Measurements from ENCODE around the gene MLXIPL.

Gene MLXIPL

DNA sequence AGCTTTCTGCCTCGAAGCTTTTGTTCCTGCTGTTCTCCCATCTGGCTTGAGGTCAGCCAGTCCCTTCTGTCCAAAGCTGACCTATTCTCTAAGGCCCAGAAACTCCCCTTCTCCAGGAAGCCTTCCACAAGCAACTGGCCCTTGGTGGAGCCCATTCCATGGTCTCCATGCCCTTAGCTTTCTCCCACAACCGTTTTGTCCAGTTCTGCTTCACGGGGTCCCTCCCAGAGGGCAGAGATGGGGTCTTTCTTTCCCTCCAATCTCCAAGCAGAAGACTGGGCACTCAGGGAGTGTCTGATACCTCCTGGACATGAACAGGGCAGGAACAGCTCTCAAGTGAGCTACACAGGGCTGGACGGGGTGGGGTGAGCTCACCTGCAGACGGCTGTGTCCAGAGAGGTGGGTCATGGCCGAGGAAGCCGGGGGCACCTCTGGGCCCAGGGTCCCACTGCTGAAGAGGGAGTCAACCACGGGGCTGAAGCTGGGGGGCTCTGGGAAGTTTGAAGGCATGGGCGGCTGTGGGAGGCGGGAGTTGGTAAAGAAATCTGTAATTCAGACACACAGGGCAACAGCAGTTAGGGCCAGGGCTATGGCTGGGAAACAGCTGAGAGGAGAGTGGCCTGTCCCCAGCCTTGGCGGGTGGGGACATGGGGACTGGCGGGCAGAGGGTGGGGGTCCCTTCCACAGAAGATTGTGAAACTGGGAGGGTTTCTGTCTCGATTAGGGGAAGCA lies 25.0 kb downstream of the MLXIPL start:
- no peak for DNase-seq (ENCODE audit: insufficient read length, low spot score)
- no peak for FAIRE-seq
- no peak for TF ChIP-seq CTCF (IDR thresholded peaks at IDR 0.05; ENCODE audit: insufficient read depth, missing control alignments)

GRCh38 chr7:73597978-73598782 lies 26.1 kb downstream of the MLXIPL start:
- no peak for FAIRE-seq
- DNase-seq (ENCODE audit: insufficient read length, low spot score): no peak
- no peak for TF ChIP-seq CTCF (IDR thresholded peaks at IDR 0.05; ENCODE audit: insufficient read depth, missing control alignments)

GRCh38 chr7:73596191-73597065 lies 27.9 kb downstream of the MLXIPL start:
- TF ChIP-seq CTCF (IDR thresholded peaks at IDR 0.05; ENCODE audit: insufficient read depth, missing control alignments): no peak
- no peak for FAIRE-seq
- DNase-seq (ENCODE audit: insufficient read length, low spot score): no peak

DNA sequence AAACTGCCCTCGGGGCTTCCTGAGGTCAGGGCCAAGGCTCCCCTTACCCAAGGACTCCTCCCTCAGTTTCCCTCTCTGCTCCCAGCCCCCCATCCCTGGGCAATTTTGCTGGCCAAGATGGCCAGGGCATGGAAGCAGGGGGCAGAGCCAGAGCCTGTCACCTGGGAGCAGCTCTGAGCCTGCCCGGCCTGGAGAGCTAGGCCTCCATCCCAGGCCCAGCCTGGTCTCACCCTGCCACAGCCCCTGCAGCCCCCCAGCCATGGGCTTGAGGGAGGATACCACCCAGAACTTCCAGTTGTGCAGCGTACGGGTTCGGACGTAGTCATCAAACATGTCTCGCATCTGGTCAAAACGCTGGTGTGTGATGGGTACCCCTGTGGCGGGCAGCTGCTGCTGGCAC lies 29.0 kb downstream of the MLXIPL start:
- no peak for TF ChIP-seq CTCF (IDR thresholded peaks at IDR 0.05; ENCODE audit: insufficient read depth, missing control alignments)
- no peak for FAIRE-seq
- no peak for DNase-seq (ENCODE audit: insufficient read length, low spot score)

DNA sequence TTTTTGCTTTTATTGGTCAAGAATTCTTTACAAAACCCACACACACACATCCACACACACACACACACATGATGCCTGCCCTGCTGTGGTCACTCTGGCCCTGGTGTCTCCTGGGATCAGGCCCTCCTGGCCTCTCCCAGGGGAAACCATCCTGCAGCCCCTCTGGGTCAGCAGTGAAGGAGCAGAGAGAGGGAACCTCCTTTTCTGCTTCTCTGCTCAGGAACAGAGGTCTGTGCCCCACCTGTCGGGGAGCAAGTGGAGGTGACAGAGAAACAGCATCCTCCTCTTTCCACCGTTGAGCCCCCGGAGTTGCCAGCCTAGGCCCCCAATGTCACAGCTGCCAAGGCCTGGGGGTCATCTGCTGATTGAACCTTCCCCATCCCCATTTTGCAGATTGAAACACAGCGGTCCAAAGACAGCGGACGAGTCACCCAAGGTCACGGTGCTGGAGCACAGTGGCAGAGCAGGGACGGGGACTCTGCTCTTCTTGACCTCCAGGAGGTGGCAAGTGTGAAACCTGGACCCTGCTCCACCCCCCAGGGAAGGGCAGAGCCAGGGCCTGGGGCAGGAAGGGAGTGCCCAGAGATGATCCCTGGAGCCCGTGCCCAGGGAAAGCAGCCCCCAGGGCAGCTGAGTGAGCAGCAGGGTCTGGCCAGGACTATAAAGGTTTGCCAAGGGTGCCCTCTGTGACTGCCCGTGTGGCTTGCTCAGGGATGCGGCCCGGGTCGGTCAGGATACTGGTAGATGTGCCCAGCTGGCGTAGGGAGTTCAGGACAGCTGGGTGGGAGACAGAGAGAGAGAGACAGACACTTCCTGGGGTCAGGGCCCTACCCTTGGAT lies 30.9 kb downstream of the MLXIPL start:
- FAIRE-seq: no peak

More for the DNA sequence above, 30.9 kb downstream of the MLXIPL start:
- no peak for TF ChIP-seq CTCF (IDR thresholded peaks at IDR 0.05; ENCODE audit: insufficient read depth, missing control alignments)
- no peak for DNase-seq (ENCODE audit: insufficient read length, low spot score)
